GM19395 (cell line): ENCODE measurements around the gene CHKB.
"Not testable (repeated sequence)": the region's sequence is repeated elsewhere in the genome, so short reads cannot be mapped to it uniquely, and the experiment has no call there.

Experiments
- ATAC-seq: cut with Tn5 transposase; IDR thresholded peaks from one replicate; pipeline ENCODE4 v1.9.1; 2021; ENCODE audit warnings: mild to moderate bottlenecking, moderate library complexity; ENCODE audit not compliant: unreplicated experiment

The CHKB gene

DNA sequence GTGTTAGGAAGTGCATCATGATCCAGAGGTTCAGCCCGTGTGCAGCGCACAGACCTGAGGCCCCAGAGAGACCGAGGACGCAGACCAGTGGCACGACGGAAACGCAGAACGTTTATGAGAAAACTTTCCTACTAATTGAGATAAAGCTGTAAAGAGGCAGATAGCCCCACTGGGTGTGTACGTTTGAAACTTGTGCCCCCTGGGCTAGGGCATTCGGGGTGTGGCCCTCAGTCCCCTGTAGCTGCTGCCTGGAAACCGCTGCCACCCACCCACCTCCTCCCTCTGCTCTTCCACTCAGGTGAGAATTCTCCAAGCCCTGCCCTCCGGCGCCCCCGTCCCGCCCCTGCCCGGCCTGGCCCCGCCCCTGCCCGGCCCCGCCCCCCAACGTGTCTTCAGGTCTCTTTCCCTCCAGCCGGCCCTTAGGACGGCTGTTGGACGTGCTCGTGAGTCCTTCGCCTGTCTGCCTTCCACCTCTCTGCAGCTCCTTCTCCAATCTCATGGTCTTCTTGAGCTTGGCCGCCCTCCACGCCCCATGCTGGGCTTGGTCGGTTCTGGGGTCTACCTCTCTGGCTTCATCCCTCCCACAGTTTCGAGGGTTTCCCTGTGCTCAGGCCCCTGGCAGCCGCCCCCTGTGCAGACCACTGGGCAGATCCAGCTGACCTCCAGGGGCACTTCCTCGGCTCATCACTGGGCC, 30.0 kb upstream of the CHKB start:
- no peak for ATAC-seq

DNA sequence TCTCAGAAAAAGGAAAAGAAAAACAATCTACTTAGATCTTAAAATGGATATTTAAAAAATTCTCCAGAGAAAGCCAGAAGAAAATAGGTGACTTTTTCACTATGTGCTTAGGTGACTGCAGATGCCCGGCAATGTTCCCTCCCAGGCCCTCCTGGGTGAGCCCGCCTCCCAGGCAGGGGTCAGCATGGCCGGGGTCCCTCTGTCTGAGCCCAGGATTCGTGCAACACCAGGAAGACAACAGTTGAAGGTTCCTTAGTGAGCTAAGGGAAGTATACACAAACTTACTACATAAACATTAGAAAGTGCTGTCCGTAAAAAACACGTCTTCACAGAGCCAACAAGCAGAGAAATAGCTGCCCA, 29.5 kb upstream of the CHKB start:
- no peak for ATAC-seq

DNA sequence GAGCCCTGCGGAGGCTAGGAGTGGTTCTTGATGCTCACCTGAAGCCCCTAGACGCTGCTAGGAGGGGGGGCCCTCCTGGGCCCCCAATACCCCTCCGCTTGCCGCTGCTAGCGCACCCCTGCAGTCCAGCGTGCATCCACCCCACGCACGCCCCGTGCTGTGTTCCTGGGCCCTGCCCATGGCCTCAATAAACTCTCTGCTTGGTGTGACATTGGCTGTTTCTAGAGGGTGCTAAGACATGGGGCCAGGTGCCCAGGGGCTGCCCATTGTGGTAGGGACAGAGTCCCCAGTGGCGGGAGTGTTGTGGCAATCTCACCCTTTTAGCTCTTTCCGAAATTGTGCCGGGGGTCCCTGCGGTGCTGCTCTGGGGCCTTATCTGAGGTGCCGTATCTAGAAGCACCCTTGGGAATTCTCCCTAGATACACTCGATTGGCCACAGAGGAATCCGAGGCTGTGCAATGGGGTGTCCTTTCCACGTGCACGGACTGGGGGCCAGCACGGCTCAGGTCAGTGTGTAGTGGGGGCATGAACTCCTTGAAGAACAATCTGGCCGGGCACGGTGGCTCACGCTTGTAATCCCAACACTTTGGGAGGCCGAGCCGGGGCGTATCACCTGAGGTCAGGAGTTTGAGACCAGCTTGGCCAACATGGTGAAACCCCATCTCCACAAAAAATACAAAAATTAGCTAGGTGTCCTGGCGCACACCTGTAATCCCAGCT, 28.9 kb upstream of the CHKB start:
- no peak for ATAC-seq

DNA sequence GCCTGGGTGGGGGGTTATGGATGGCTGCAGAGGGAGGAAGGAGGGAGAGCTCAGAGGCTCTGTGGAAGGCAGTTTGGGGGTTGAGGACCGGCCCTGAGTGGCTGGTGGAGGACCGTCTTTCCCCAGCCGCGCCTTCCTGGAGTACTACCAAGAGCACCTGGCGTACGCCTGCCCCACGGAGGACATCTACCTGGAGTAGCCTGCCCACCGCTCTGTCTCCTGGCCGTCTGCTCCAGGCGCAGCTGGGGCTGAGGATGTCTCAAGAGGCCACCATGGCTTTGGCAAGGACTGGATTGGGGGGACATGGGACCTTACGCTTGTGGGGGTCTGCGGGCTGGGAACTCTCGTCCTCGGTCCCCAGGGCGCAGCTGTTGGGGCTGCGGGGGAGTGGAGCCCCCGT, 27.9 kb upstream of the CHKB start:
- no peak for ATAC-seq

DNA sequence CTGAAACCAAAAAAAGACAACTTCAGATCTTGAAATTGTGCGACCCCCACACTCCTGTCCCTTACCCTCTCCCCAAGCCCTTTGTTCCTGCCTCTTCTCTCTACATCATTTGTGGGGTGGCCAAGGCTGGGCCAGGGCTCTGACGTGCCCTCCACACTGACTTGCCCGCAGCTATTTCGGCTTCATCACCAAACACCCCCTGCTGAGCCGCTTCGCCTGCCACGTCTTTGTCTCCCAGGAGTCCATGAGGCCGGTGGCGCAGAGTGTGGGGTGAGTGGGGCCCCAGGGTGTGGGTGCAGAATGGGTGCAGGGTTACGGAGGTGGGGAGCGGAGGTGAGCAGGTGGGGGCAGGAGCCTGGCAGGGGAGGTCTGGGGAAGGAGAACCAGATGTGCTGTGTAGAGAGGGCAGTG, 27.4 kb upstream of the CHKB start:
- ATAC-seq = no peak

DNA sequence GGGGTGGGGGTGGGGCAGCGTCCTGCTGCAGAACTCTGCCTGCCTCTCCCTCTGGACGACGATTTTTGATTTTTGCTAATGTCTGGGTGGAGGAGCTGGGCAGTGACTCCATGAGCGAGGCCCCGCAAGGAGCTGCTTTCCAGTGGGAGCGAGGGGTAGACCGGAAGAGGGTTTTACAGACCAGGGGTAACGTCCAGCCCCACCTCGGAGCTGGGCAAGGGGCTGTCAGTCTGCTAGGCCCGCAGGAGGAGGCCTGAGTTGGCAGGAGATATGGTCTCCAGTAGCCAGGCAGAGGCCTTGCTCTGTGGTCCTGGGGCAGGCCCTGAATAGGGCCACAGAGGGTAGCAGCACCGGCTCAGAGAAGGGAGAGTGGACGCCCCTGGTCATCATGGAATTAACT, 26.9 kb upstream of the CHKB start:
- no peak for ATAC-seq

DNA sequence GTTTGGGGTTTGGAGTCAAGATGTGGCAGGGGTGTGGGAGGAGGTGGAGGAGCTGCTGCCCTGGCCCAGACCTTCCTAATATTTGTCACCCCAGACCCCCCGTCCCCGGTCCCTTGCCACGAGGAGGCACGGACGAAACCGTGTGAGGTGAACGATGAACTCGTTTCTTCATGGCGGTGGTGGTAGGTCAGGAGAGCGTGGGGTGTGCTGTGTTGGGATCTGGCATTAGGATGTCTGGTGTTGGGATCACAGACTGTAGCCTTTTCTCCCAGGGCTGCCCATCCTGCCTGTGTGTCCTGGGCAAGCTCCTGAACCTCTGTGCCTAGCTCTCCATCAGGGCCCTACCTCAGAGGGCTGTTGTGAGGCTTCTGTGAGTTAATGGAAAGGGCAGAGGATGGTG, 26.3 kb upstream of the CHKB start:
- no peak for ATAC-seq

DNA sequence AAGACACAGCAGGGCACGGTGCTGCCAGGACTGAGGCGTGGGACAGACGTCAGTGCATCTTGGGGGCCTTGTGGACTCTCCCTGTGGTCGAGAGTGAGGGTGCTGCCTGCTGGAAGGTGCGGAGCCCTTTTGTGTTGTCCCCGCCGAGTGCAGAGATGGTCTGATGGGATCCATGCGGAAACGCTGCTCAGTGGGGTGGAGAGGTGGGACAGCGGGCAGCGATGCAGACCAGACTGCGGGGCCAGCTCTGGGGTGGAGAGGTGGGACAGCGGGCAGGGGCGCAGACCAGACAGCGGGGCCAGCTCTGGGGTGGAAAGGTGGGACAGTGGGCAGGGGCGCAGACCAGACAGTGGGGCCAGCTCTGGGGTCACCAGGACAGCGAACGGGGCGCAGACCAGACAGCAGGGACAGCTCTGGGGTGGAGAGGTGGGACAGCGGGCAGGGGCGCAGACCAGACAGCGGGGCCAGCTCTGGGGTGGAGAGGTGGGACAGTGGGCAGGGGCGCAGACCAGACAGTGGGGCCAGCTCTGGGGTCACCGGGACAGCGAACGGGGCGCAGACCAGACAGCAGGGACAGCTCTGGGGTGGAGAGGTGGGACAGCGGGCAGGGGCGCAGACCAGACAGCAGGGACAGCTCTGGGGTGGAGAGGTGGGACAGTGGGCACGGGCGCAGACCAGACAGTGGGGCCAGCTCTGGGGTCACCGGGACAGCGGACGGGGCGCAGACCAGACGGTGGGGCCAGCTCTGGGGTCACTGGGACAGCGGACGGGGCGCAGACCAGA, 25.6 kb upstream of the CHKB start:
- ATAC-seq = not testable (repeated sequence)

DNA sequence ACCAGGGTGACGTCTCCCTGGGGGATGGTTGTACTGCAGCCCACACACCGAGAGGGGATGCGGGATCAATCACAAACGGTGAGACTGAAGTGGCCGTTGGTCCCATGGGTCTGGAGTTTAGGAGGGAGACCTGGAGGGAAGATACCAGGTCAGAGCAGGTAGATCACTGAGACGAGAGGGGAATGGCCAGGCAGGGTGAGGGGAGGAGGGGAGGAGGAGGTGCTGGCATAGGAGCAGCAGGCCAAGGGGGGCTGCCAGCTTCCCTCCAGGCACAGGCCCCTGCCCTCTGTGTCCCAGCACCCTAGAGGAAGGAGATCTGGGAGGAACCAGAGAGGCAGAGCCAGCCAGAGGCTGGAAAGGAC, 25.0 kb upstream of the CHKB start:
- ATAC-seq = no peak

DNA sequence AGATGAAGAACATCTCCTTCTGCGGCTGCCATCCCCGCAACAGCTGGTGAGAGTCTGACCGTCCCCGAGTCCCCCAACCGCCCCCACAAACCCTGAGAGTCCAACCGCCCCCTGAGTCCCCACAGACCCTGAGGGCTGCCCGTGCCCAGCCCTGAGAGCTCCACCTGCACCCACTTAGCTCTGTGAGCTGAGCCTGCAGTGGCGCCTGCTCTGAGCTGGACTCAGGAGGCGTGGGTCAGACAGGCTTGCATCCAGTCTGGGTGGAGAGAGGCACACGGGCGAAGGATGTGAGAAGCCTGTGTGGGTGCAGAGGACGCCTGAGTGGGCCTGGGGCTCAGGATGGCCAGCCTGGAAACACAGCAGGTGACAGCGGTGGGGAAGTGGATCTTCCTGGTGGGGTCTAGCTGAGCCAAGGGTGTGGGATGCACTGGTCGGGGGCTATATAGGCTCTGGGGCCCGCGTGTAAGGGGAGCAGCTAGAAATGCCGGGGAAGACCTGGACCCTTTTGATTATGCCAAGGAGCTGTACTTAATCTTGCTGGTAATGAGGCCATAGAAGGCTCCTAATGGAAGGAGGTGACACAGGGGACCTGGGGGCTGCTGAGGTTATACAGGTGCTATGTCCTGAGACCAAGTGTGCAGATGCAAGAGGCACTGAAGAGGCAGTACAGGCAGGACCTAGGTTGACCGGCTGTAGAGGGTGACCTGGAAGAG, 24.5 kb upstream of the CHKB start:
- no peak for ATAC-seq

DNA sequence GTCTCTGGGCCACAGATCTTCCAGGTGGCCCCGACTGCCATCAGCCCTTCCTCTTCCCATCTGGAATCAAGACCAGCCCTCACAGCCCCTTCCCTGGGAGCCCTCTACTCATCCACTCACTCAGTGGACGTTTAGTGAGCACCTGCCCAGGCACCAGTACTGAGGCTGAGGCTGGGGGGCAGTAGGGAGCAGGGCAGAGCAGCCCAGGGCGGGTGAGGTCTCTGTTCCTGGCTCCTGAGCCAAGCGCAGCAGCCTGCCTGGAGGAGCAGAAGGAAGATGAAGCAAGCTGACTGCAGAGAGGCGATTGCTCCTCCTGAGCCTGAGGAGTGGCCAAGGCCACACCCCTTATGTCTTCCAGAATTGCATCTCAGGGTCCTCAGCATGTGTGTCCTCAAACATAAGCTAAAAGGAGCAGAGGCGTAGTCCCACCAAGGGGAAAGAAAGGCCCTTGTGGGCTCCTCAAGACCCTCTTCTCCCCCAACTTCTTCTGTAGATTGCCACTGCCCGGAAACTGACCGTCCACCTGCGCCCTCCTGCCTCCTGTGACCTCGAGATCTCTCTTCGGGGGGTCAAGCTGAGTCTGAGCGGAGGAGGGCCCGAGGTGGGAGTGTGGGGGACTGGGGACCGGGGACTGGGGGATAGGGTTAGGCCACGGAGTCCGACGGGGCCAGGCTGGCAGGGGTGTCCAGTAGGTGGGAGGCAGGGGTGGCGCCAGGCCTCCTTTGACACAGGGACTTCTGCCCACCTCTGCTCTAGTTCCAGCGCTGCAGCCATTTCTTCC, 23.7 kb upstream of the CHKB start:
- ATAC-seq = no peak

DNA sequence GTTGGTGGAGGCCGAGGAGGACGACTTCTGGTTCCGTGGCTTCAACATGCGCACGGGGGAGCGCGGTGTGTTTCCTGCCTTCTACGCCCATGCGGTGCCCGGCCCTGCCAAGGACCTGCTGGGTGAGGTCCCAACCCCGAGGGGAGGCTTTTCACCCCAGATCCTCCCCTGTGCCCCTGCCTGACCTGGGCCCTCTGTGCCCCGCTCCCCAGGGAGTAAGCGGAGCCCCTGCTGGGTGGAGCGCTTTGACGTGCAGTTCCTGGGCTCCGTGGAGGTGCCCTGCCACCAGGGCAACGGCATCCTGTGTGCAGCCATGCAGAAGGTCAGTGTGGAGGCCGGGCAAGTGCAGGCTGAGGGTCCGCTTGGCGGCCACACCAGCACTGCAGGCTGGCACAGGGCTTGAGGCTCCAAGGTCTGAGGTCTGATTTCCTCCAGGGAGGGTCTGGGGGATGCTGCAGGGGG, 23.0 kb upstream of the CHKB start:
- ATAC-seq = no peak

DNA sequence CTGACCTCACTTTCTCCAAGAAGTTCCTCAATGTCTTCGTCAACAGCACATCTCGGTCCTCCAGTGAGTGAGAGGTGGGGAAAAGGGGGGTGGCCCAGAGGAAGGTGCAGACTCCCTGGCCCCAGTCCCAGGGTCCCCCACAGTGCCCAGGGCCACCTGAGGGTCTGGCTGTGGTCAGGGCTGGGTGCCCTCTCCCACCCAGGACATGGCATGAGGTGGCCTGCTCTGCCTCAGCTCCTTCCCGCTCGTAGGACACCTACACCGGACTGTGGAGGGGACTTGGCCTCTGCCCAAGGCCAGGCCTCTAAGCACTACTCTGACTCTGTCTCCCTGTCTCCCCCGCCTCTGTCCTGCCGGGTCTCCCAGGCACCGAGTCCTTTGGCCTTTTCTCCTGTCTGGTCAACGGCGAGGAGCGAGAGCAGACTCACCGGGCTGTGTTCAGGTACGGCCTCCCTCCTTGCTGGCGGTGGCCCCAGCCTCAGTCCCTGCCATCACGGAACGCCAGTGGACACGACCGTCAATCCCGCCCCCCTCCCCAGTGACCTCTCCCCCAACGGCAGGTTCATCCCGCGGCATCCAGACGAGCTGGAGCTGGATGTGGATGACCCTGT, 22.5 kb upstream of the CHKB start:
- ATAC-seq = no peak

DNA sequence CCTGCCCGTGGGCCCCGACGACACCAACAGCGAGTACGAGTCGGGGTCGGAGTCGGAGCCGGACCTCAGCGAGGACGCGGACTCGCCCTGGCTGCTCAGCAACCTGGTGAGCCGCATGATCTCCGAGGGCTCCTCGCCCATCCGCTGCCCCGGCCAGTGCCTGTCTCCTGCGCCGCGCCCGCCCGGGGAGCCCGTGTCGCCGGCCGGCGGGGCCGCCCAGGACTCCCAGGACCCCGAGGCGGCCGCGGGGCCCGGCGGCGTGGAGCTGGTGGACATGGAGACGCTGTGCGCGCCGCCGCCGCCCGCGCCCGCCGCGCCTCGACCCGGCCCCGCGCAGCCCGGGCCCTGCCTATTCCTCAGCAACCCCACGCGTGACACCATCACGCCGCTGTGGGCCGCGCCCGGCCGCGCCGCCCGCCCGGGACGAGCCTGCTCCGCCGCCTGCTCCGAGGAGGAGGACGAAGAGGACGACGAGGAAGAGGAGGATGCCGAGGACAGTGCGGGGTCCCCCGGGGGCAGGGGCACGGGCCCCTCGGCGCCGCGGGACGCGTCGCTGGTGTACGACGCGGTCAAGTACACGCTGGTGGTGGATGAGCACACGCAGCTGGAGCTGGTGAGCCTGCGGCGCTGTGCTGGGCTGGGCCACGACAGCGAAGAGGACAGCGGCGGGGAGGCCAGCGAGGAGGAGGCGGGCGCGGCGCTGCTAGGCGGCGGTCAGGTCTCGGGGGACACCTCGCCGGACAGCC, 21.8 kb upstream of the CHKB start:
- ATAC-seq = no peak

DNA sequence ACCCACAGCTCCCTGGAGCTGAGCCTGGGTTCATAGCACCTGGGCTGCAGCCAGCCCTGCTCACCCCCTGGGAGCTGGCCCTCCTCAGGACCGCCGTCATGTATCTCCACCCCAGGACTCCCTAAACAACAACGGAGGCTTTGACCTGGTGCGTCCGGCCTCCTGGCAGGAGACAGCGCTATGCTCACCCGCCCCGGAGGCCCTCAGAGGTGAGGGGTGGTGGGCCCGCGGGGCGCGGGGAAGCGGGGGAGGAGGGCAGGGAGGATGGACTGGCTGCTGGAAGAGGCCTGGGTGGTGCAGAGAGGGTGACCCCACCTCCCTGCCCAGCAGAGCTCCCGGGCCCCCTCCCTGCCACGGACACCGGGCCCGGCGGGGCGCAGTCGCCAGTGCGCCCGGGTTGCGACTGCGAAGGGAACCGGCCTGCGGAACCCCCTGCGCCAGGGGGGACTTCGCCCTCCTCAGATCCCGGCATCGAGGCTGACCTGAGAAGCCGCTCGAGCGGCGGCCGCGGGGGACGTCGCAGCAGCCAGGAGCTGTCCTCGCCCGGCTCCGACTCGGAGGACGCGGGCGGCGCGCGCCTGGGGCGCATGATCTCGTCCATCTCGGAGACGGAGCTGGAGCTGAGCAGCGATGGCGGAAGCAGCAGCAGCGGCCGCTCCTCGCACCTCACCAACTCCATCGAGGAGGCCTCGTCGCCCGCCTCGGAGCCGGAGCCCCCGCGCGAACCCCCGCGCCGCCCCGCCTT, 21.0 kb upstream of the CHKB start:
- ATAC-seq = no peak

DNA sequence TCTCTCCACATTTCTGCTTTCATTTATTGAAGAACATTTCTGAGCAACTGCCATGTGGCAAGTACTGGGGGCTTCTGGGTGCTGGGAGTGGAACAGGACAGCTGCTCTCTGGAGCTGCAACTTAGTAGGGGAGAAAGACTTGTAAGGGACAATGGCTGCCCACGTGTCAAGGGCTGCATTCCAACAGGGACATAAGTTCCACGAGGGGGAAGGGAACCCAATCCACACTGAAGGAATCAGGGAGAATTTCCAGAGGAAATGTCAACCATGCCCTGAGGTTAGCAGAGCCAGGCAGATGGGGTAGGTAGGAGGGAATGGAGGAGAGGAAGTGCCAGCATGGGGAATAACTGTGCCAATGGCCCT, 19.7 kb upstream of the CHKB start:
- ATAC-seq = no peak

DNA sequence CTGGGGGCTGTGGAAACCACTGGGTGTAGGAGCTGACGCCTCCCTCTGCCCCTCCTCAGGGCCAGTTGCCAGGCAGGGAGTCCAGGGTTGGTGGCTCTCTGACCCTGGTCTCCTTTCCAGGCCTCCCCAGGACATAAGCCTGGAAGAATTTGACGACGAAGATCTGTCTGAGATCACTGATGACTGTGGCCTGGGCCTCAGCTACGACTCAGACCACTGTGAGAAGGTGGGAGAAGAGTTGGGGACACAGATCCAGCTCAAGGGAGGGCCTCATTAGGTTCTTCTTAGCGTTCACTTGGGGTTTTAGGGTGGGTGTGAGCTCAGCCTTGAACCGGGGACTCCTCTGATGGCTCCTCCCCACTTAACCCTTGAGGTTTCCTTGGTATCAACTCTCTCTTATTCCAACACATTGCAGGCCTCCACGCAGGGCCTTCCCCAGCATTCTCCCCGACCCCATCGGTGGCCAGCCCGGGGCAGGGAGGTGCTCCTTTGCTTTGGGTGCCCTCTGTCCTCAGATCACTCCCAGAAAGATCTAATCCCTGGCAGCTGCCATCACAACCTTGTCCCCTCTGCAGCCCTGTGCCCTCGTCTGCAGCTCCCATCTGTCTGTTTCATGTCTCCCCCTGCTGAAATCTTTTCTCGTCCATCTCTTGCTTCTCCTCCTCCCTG, 19.2 kb upstream of the CHKB start:
- no peak for ATAC-seq

DNA sequence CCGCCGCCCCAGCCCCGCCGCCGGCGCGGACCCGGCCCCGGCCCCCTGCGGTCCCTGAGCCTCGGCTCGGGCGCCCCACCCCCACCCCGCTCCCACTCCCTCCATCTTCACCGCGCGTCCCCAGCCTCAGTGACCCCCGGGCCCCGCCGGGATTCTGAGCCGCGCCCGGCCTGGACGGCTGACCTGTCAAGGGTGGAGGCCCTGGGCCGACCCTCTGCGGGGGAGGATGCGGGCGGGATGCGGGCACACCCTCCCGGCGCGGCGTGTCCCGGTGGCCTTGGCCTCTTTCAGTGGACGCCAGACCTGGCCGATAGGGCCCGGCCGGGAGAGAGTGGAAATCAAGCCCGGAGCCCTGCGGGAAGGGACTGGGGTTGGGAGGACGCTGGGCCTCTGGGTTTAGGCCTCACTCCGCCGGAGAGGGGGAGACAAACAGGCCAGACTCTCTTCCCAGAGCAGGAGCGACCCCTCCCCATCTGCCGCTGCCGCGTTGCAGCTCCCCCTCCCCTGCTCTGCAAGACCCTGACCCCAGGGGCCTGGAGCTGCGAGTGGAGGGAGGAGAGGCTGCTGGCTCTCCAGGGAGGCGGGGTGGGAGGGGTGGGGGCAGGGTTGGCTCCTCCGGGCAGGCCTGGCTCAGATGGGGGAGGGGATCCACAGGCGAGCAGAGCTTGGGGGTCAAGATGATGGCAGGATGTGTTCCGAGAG, 18.5 kb upstream of the CHKB start:
- no peak for ATAC-seq
